ENCODE data around the gene PRKAG2. TPM values are rescaled to one million over a fixed set of nuclear protein-coding genes. Genes with fewer than 3 reads are reported as not detected.

PRKAG2 gene
- total RNA-seq, 2 experiments from 2014 or later = 39.3 to 42.3 TPM

GRCh38 chr7:151558575-151558974 lies 318.3 kb downstream of the PRKAG2 start:
- Histone ChIP-seq H3K9me3 (ENCODE audit: control insufficient read depth in 1 of 2, insufficient read depth in 1 of 2, low read length in 2 of 2) (no peaks in the 10 kb centered on the region), H3K27ac (ENCODE audit: low read depth in 1 of 2, low read length in 2 of 2) (no peak overlapping the region), H3K36me3 (ENCODE audit: insufficient read depth, low read length) (peaks cover 38% of the 10 kb centered on the region), H3K4me3 (ENCODE audit: low read length) (no peak overlapping the region), H3K27me3 (ENCODE audit: control insufficient read depth in 1 of 2, insufficient read depth in 2 of 2, low read length in 2 of 2) (no peaks in the 10 kb centered on the region), H3K4me1 (ENCODE audit: insufficient read depth, low read length) (peaks cover 8% of the 10 kb centered on the region)
- no peaks in the 10 kb centered on the region for H3K27me3 Mint-ChIP-seq
- no peak for ATAC-seq (ENCODE audit: poor library complexity)
- intact Hi-C loops (cut with DNase I, micrococcal nuclease) = no loop called here
- H3K4me3 Mint-ChIP-seq = no peak overlapping the region
- POLR2A ChIA-PET = no interaction called here
- no peak overlapping the region for H3K27ac Mint-ChIP-seq
- CTCF ChIA-PET = no interaction called here
- no peak for DNase-seq
- H3K36me3 Mint-ChIP-seq (ENCODE audit: low read depth) = peaks cover 74% of the 10 kb centered on the region
- TF ChIP-seq, protein P1, sequence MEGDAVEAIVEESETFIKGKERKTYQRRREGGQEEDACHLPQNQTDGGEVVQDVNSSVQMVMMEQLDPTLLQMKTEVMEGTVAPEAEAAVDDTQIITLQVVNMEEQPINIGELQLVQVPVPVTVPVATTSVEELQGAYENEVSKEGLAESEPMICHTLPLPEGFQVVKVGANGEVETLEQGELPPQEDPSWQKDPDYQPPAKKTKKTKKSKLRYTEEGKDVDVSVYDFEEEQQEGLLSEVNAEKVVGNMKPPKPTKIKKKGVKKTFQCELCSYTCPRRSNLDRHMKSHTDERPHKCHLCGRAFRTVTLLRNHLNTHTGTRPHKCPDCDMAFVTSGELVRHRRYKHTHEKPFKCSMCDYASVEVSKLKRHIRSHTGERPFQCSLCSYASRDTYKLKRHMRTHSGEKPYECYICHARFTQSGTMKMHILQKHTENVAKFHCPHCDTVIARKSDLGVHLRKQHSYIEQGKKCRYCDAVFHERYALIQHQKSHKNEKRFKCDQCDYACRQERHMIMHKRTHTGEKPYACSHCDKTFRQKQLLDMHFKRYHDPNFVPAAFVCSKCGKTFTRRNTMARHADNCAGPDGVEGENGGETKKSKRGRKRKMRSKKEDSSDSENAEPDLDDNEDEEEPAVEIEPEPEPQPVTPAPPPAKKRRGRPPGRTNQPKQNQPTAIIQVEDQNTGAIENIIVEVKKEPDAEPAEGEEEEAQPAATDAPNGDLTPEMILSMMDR (IDR thresholded peaks at IDR 0.05) = no peak
- no peaks in the 10 kb centered on the region for H3K9me3 Mint-ChIP-seq
- peaks cover 7% of the 10 kb centered on the region for H3K4me1 Mint-ChIP-seq (ENCODE audit: low read depth)

DNA sequence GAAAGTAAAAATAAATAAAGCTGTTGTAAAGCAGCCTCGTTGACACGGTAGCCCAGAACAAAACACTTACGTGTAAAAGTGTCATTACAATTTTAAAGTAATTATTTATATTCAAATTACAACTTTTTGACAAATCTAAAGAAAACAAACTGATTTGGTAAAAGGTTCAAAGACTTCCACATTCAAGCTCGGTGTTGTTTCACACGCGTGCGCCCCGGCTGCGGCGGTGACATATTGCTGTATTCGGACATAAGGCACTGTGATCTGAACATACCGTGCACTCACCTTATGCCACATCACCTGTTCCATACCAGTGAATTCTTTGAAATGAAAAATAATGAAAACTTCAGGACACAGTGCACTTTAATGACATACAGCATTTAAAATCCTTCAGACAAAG lies 320.3 kb downstream of the PRKAG2 start:
- Mint-ChIP-seq H3K9me3 (no peaks in the 10 kb centered on the region), H3K36me3 (ENCODE audit: low read depth) (peaks cover 59% of the 10 kb centered on the region), H3K4me1 (ENCODE audit: low read depth) (peaks cover 7% of the 10 kb centered on the region), H3K4me3 (no peak overlapping the region), H3K27me3 (no peaks in the 10 kb centered on the region), H3K27ac (no peak overlapping the region)
- Histone ChIP-seq H3K36me3 (ENCODE audit: insufficient read depth, low read length) (peaks cover 36% of the 10 kb centered on the region), H3K4me1 (ENCODE audit: insufficient read depth, low read length) (peaks cover 8% of the 10 kb centered on the region), H3K4me3 (ENCODE audit: low read length) (no peak overlapping the region), H3K9me3 (ENCODE audit: control insufficient read depth in 1 of 2, insufficient read depth in 1 of 2, low read length in 2 of 2) (no peaks in the 10 kb centered on the region), H3K27ac (ENCODE audit: low read depth in 1 of 2, low read length in 2 of 2) (no peak overlapping the region), H3K27me3 (ENCODE audit: control insufficient read depth in 1 of 2, insufficient read depth in 2 of 2, low read length in 2 of 2) (no peaks in the 10 kb centered on the region)
- ChIA-PET CTCF (no interaction called here), POLR2A (interaction anchor here (0.7 kb wide), 1 partner anchor 1932 kb away, joined by 3 read pairs; no protein-coding TSS in a partner anchor)
- DNase-seq (no peak), ATAC-seq (ENCODE audit: poor library complexity) (no peak)
- TF ChIP-seq, protein P1 (IDR thresholded peaks at IDR 0.05) = no peak
- intact Hi-C loops (cut with DNase I, micrococcal nuclease) = no loop called here

DNA sequence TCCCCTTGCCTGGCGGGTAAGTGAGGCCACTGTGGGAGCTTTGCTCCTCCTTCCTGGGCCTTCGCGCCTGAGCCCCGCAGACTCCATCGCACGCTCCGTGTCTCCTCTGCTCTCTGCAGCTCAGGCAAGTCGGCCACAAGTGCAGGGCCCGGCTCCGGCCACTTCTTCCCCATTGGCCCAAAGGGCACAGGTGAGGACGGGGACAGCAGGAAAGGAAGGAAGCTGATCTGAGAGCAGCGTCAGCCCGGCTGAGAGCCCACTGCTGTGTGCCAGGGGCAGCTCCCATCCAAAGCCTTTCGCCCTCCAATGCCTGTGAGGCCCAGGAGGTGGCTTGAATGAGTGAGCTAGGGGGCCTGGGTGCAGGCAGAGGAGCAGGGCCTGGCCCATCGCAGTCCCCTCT lies 323.6 kb downstream of the PRKAG2 start:
- peaks cover 18% of the 10 kb centered on the region for H3K36me3 ChIP-seq (ENCODE audit: insufficient read depth, low read length)
- no peak overlapping the region for H3K27ac ChIP-seq (ENCODE audit: low read depth in 1 of 2, low read length in 2 of 2)
- DNase-seq (no peak), ATAC-seq (ENCODE audit: poor library complexity) (no peak)
- POLR2A ChIA-PET = no interaction called here
- H3K4me1 ChIP-seq (ENCODE audit: insufficient read depth, low read length) = peaks cover 7% of the 10 kb centered on the region
- no peaks in the 10 kb centered on the region for H3K9me3 ChIP-seq (ENCODE audit: control insufficient read depth in 1 of 2, insufficient read depth in 1 of 2, low read length in 2 of 2)
- intact Hi-C loops (cut with DNase I, micrococcal nuclease) = no loop called here
- TF ChIP-seq, protein P1 (IDR thresholded peaks at IDR 0.05) = no peak
- H3K27me3 ChIP-seq (ENCODE audit: control insufficient read depth in 1 of 2, insufficient read depth in 2 of 2, low read length in 2 of 2) = no peaks in the 10 kb centered on the region
- no peak overlapping the region for H3K4me3 ChIP-seq (ENCODE audit: low read length)
- H3K4me1 Mint-ChIP-seq (ENCODE audit: low read depth) = peaks cover 7% of the 10 kb centered on the region
- peaks cover 27% of the 10 kb centered on the region for H3K36me3 Mint-ChIP-seq (ENCODE audit: low read depth)
- no peak overlapping the region for H3K27ac Mint-ChIP-seq
- CTCF ChIA-PET = no interaction called here
- no peaks in the 10 kb centered on the region for H3K9me3 Mint-ChIP-seq
- no peak overlapping the region for H3K4me3 Mint-ChIP-seq
- peaks cover 4% of the 10 kb centered on the region for H3K27me3 Mint-ChIP-seq
